GM12878 (cell line): ENCODE data around the gene LITAF. TPM values are rescaled to one million over a fixed set of nuclear protein-coding genes. Genes with fewer than 3 reads are reported as not detected.

ENCODE experiments used
- ATAC-seq: fragments of 200-7000 bp; cut with Tn5 transposase; 3 replicates; pipeline ENCODE4 v1.9.1; 2020; ENCODE audit warnings: mild to moderate bottlenecking, moderate library complexity
- BruUV-seq: library from RNA; stranded (reverse); fragments of 400-500 nt; replicated peaks from 2 replicates; lab custom pipeline; 2021; lab: Mats Ljungman, UMichigan
- CTCF ChIA-PET: fragments of 300-600 bp; sonication (Branson Sonifier 250); formaldehyde crosslinking; extraction: SDS; loops from one replicate; lab custom pipeline; 2021; ENCODE audit warnings: inconsistent platforms; lab: Yijun Ruan, JAX
- POLR2A ChIA-PET: fragments of 350-600 bp; formaldehyde crosslinking; extraction: SDS; loops from one replicate; lab custom pipeline; 2021; ENCODE audit warnings: inconsistent platforms; lab: Charles Lee
- RAD21 ChIA-PET: fragments of 300-600 bp; sonication (Branson Sonifier 250); formaldehyde crosslinking; loops from one replicate; lab custom pipeline; 2023; ENCODE audit warnings: antibody characterized with exemption; ENCODE audit not compliant: unreplicated experiment; lab: Charles Lee
- SMC1A ChIA-PET: fragments of 300-600 bp; sonication (Branson Sonifier 250); formaldehyde crosslinking; loops from one replicate; lab custom pipeline; 2023; ENCODE audit not compliant: unreplicated experiment, uncharacterized antibody; lab: Charles Lee
- DNase-seq: peaks from one replicate; pipeline ENCODE4 v3.0.0-alpha.2; 2011; ENCODE audit warnings: low read depth, low spot score
- FAIRE-seq: peaks from 3 replicates; lab custom pipeline; 2011; peaks lifted over from hg19 to GRCh38; lab: Jason Lieb, UNC
- H2AFZ ChIP-seq: 2 replicates; pipeline ENCODE4 v1.6.0; 2011; ENCODE audit warnings: low read depth, low read length, control low read depth; ENCODE audit not compliant: control insufficient read depth
- H3K27ac ChIP-seq: 2 replicates; pipeline ENCODE4 v1.5.1; 2011; ENCODE audit warnings: control low read depth; ENCODE audit not compliant: control insufficient read depth, insufficient read depth
- H3K27me3 ChIP-seq, 2 experiments: replicated peaks in 1 of 2; 2 replicates each; pipeline versions ENCODE4 v1.6.0 to v1.6.1; 2011; ENCODE audit warnings: low read length in 1 of 2; ENCODE audit not compliant: control insufficient read depth in 2 of 2, insufficient read depth in 2 of 2
- H3K36me3 ChIP-seq, 2 experiments: 2 replicates each; pipeline ENCODE4 v1.5.1; 2011; ENCODE audit warnings: low read length in 1 of 2; ENCODE audit not compliant: control insufficient read depth in 2 of 2, insufficient read depth in 2 of 2
- H3K4me1 ChIP-seq: 2 replicates; pipeline ENCODE4 v1.6.1; 2011; ENCODE audit warnings: mild to moderate bottlenecking, low read length, moderate library complexity, mixed read lengths; ENCODE audit not compliant: control insufficient read depth, insufficient read depth
- H3K4me2 ChIP-seq: 2 replicates; pipeline ENCODE4 v1.6.0; 2011; ENCODE audit warnings: control low read depth; ENCODE audit not compliant: control insufficient read depth, insufficient read depth
- H3K4me3 ChIP-seq: fragments of 200-600 bp; sonication (generic); 2 replicates; pipeline ENCODE4 v1.5.1; 2016
- H3K79me2 ChIP-seq: 2 replicates; pipeline ENCODE4 v1.6.0; 2011; ENCODE audit warnings: low read length; ENCODE audit not compliant: control insufficient read depth, insufficient read depth
- H3K9ac ChIP-seq: 2 replicates; pipeline ENCODE4 v1.8.0; 2011; ENCODE audit warnings: low read length, control low read depth, mixed read lengths; ENCODE audit not compliant: control insufficient read depth, insufficient read depth
- H3K9me3 ChIP-seq: replicated peaks from 3 replicates; pipeline ENCODE4 v1.5.1; 2011; ENCODE audit warnings: mild to moderate bottlenecking, low read length; ENCODE audit not compliant: control insufficient read depth, insufficient read depth
- H4K20me1 ChIP-seq: 2 replicates; pipeline ENCODE4 v1.6.0; 2011; ENCODE audit not compliant: control insufficient read depth, insufficient read depth
- CHD1 ChIP-seq: IDR thresholded peaks from 2 replicates; pipeline ENCODE4 v1.6.1; 2012; ENCODE audit warnings: low read depth, low read length, improper control_type of control experiment
- CUX1 ChIP-seq: IDR thresholded peaks from 2 replicates; pipeline ENCODE4 v1.6.1; 2012; ENCODE audit warnings: improper control_type of control experiment, low read depth, low read length; ENCODE audit not compliant: insufficient replicate concordance
- ETV6 ChIP-seq, 2 experiments: fragments of 450-650 bp in 1 of 2; IDR thresholded peaks in 1 of 2; conservative IDR thresholded peaks in 1 of 2; 2 replicates each; pipeline ENCODE4 v1.6.1; 2014; ENCODE audit warnings: antibody characterized with exemption in 1 of 2, borderline replicate concordance in 1 of 2, low read depth in 1 of 2, mild to moderate bottlenecking in 1 of 2, moderate library complexity in 1 of 2
- EZH2 ChIP-seq: IDR thresholded peaks from 2 replicates; pipeline ENCODE4 v1.6.1; 2012; ENCODE audit warnings: low read depth, mild to moderate bottlenecking, control low read depth, inconsistent platforms, low read length, borderline replicate concordance; ENCODE audit not compliant: control insufficient read depth
- HDGF ChIP-seq: fragments of 450-650 bp; IDR thresholded peaks from 2 replicates; pipeline ENCODE4 v1.6.1; 2016; ENCODE audit warnings: antibody characterized with exemption
- IRF3 ChIP-seq: fragments of 450-650 bp; IDR thresholded peaks from 2 replicates; pipeline ENCODE4 v1.6.1; 2014; ENCODE audit warnings: mild to moderate bottlenecking
- SREBF2 ChIP-seq: IDR thresholded peaks from 2 replicates; pipeline ENCODE4 v1.6.1; 2012; ENCODE audit warnings: mild to moderate bottlenecking, low read length
- ZBED1 ChIP-seq: IDR thresholded peaks from 2 replicates; pipeline ENCODE4 v1.6.1; 2016; ENCODE audit warnings: borderline replicate concordance
- WGBS: methylation state at CpG from one replicate; pipeline ENCODE4 v1.1.6; 2016; ENCODE audit warnings: low lambda C conversion rate; ENCODE audit not compliant: insufficient replicate concordance, insufficient coverage; ENCODE audit errors: missing lambda C conversion rate; 5-methylcytosine and 5-hydroxymethylcytosine counted together
- in situ Hi-C: fragments of 300-500 bp; cut with MboI; formaldehyde crosslinking; loops from 9 replicates; pipeline ENCODE4 v1.14.3; 2018; ENCODE audit warnings: mixed read lengths
- intact Hi-C: fragments of 100-400 bp; cut with micrococcal nuclease; formaldehyde crosslinking; loops from one replicate; pipeline ENCODE4 v1.14.2; 2022; ENCODE audit not compliant: unreplicated experiment
- polyA plus RNA-seq, 11 experiments: library from polyadenylated mRNA; depleted of rRNA in 4 of 11; unstranded in 6 of 11; stranded (reverse) in 5 of 11; fragments of >200 nt; fragmentation: Nextera tagmentation in 4 of 11; fragmentation: Illumina TruSeq in 1 of 11; extraction: Ambion mirVana in 4 of 11; extraction: Trizol in 1 of 11; gene quantifications; 1 replicate in 1 of 11; 2 replicates in 10 of 11; pipeline versions ENCODE4 v1.2.1 to v1.2.3, GENCODE V29; 2011 to 2016; ENCODE audit warnings: inconsistent platforms in 2 of 11, missing spikeins in 2 of 11, low read depth in 1 of 11
- total RNA-seq, 4 experiments: library from RNA; depleted of rRNA in 3 of 4; stranded (reverse); fragments of >200 nt in 3 of 4; fragmentation: Illumina TruSeq in 1 of 4; extraction: Trizol in 1 of 4; gene quantifications; 2 replicates each; pipeline versions ENCODE4 v1.2.1 to v1.2.3, GENCODE V29; 2013 to 2021

Gene LITAF
- total and polyA plus RNA-seq, 10 of the 15 experiments (the other 5 are each of a cell fraction or from before 2014, with no cell fraction given) = 99.2 to 211 (median 147) TPM

GRCh38 chr16:11553371-11553770 is 33.3 kb downstream of the LITAF start:
- SMC1A ChIA-PET = interaction anchor here (1.2 kb wide), 1 partner anchor 18 kb away, joined by 3 read pairs; no protein-coding TSS in a partner anchor
- Histone ChIP-seq H3K4me3 (no peak overlapping the region), H3K36me3 (peaks cover 38 to 63% of the 10 kb centered on the region in 2 experiments), H3K27ac (no peak overlapping the region), H2AFZ (no peak overlapping the region), H3K9me3 (peaks cover 5% of the 10 kb centered on the region; the same call in 2 of the 3 replicates), H3K4me1 (peaks cover 8% of the 10 kb centered on the region), H3K79me2 (peaks cover 9% of the 10 kb centered on the region), H3K27me3 (no peaks in the 10 kb centered on the region), H3K4me2 (no peak overlapping the region), H3K9ac (no peak overlapping the region), H4K20me1 (no peaks in the 10 kb centered on the region; the same call in 1 of the 2 replicates)
- CTCF ChIA-PET = no interaction called here
- FAIRE-seq (no peak), ATAC-seq (no peak), DNase-seq (no peak)
- intact Hi-C loops = no loop called here
- in situ Hi-C loops = no loop called here
- TF ChIP-seq IRF3 (no peak), CHD1 (no peak), EZH2 (no peak), ZBED1 (no peak), SREBF2 (no peak), CUX1 (no peak), HDGF (no peak), ETV6 (conservative IDR thresholded peaks at IDR 0.05 in 1 of 2, IDR thresholded peaks at IDR 0.05 in 1 of 2; ENCODE audit: borderline replicate concordance in 1 of 2, low read depth in 1 of 2) (no peak)
- RAD21 ChIA-PET = no interaction called here
- WGBS = 93% methylated on average over 11 of the region's 11 CpGs
- no TSS peak for BruUV-seq
- POLR2A ChIA-PET = no interaction called here
